Measurements from ENCODE around the gene EDC4.

The EDC4 gene

DNA sequence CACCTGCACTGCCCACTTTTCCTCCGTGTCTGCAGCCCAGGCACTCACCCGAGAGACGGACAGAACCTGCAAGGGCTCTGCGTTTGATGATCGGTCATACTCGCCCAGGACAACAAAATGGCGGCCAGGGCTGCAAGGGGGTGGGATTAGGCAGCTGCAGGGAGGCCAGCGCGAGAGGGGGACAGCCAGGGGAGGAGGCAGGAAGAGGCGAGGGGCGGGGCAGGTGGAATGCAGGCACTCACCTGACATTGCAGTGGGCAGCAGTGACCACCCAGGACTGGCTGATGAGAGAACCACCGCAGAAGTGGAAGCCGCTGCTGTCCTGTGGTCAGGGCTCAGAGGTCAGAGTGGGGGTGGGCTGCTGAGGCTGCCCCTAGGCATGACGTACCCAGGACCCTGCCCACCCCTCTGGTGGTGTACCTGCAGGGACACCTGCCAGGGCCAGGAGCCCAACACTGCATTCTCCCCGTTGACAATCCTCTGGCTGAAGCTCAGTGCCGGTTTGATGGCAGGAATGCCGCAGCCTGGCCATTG is 57.9 kb downstream of the EDC4 start:
- no peak for DNase-seq (ENCODE audit: low read depth in 2 of 2)

All from fibroblast of skin of left biceps (primary cell).